Measurements from ENCODE around the gene CDC6. TPM values are rescaled to one million over a fixed set of nuclear protein-coding genes. Genes with fewer than 3 reads are reported as not detected.
"Not testable (repeated sequence)": the region's sequence is repeated elsewhere in the genome, so short reads cannot be mapped to it uniquely, and the experiment has no call there.

The CDC6 gene
- polyA plus RNA-seq, 1 donor, result 32.9 TPM

DNA sequence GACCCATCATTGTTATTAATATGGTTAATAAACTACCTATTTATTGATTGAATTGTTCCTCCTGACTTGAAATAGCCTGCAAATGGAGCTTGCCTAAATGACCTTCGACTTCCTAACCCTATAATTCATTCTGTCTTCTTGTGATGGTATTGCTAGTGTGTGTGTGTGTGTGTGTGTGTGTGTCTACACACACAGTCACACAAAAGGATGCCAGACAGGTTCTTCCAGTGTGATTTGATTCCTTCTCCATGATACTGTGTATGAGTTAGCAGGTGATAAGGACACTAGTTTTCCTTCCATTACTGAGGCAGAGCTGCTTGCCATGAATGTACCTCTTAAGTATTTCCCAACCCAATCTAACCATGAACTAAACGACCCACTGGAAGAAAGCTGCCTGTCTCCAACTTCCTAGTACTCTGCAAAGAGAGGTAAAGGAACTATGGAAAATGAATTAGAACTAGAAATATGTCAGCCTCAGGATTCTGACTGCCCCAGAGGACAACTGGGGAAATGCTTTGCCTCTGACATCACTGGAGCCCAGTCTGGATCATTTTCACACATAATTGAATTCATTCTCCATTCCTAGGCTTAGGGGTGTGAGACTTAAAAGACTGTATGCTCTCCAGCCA lies 3.5 kb upstream of the CDC6 start:
- DNase-seq, result no peak

DNA sequence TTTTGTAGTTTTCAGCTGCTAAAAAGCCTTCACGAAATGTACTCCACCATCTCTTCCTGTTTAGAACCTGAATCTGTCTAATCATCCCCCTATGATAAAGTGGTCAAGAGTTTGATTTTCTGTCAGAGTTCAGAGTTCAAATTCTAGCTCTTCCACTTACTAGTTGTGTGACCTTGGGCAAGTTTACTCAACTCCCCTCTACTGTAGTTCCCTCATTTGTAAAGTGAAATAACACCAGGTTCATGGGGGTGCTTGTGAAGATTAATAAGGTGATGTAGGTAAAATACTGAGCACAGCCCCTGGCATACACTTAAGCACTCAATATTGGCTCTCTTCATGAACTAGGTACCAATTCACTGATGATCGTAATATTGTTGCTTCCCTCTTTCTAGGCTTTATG lies 1.2 kb upstream of the CDC6 start:
- no peak for DNase-seq

DNA sequence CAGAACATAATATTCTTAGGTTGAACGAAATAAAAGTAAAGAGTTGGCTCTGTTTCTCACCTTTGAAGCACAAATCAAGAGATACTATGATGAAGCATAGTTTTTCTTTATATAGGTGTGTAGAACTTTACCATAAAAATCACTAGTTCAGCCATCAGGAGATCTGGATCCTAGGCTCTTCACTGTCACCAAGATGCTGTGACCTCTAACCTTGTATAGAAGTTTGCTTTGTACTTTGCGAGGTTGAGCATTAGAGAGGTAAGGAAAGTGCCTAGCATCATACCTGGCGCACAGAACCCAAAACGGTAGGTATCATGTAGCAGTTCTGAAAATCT lies 553 bp upstream of the CDC6 start:
- DNase-seq, result no peak

DNA sequence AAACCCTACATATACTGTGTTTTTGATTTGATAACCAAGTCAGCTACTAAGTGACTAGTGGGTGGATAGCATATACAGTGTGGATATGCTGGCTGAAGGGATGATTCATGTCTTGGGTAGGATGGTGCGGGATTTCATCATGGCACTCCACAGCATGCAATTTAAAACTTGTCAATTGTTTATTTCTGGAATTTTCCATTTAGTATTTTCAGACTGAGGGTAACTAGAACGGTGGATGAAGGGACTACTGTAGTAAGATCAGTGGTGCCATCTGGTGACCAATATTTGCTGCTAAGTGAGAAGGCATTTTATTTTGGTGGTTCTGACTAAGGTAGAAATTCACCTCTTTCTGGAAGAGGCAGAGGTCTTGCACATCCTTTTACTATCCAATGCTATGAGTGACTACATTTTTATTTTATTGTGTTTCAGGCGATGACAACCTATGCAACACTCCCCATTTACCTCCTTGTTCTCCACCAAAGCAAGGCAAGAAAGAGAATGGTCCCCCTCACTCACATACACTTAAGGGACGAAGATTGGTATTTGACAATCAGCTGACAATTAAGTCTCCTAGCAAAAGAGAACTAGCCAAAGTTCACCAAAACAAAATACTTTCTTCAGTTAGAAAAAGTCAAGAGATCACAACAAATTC lies 3.1 kb downstream of the CDC6 start:
- DNase-seq, result no peak

DNA sequence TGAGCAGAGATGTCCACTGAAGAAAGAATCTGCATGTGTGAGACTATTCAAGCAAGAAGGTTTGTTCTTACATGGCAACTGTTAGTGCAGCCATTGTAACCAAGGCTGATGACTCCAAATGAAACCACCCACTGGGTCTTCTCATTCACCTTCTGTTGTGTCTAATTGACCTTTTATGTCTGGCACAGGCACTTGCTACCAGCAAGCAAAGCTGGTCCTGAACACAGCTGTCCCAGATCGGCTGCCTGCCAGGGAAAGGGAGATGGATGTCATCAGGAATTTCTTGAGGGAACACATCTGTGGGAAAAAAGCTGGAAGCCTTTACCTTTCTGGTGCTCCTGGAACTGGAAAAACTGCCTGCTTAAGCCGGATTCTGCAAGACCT lies 3.6 kb downstream of the CDC6 start:
- no peak for DNase-seq

- DNase-seq, result no peak
Measured at GRCh38 chr17:40293363-40293762, 5.7 kb downstream of the CDC6 start.

- no peak for DNase-seq
Measured at GRCh38 chr17:40295488-40296436, 8.1 kb downstream of the CDC6 start.

GRCh38 chr17:40297511-40297910 lies 9.8 kb downstream of the CDC6 start:
- DNase-seq, result no peak

- no peak for DNase-seq
Measured at GRCh38 chr17:40298726-40299125, 11.0 kb downstream of the CDC6 start.

DNA sequence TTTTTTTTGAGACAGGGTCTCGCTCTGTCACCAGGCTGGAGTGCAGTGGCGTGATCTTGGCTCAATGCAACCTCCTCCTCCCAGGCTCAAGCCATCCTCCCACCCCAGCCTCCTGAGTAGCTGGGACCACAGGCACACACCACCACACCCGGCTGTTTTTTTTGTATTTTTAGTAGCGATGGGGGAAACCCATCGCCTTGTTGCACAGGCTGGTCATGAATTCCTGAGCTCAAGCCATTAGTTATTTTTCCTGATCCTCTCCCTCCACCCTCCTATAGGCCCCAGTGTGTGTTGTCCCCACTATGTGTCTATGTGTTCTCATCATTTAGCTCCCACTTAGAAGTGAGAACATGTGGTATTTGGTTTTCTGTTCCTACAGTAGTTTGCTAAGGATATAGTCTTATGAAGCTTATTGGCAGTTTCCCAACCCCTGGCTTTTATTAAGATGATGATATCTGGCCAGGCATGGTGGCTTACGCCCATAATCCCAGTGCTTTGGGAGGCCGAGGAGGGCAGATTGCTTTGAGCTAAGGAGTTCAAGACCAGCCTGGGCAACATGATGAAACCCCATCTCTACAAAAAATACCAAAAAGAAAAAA lies 11.6 kb downstream of the CDC6 start:
- not testable (repeated sequence) for DNase-seq

DNA sequence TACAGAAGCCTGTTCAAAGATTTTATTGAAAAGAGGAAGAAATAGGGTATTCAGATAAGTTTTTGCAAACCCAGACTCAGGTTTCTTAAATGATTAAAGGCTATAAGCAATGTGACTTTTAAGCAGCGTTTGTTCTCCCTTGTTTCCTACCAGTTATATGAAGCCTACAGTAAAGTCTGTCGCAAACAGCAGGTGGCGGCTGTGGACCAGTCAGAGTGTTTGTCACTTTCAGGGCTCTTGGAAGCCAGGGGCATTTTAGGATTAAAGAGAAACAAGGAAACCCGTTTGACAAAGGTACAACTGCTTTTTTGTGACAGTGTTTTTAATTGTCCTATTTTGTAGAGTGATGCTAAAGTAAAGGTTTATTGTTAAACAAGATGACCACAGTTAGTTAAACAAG lies 13.6 kb downstream of the CDC6 start:
- DNase-seq, result no peak

- peak; percentile 72 for DNase-seq
Measured at GRCh38 chr17:40303009-40303657, 15.5 kb downstream of the CDC6 start.

DNA sequence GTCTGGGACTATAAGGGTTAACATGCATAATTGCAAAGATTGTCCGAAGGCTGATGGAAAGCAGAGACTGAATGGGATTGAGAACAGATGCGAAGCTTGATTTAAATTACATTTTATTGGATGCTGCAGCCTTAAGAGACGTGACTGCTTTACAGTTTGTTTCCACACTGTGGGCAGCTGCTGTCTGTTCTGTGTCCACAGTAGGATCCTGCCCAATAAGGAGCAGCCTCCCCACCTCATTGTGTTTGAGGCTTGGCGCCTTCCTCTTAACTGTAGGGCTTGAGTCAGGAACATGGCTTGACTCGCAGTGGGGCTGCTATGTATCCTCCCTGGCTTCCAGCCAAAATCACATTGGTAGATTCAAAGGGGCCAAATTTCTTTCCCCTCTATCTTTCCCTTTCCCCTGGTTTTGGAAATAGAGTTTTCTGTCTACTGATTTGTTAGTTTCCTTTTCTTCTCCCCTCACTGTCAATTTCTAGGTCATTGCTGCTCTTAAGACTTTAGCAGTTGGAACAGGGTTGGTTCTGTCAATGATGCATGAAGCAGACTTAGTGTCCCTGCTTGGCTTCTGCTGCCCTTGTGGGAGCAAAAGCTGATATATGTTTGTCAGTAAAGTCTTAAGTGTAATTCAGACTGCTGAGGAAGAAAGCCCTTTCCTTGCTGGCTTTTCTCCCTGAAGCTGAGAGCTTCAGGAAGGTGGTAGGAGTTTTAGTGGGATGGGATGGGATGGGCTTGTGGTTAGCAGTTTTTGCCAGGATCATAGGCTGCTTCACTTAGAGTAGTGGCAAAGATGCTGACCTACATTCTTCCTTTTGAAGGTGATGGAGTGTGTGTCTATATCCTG lies 16.3 kb downstream of the CDC6 start:
- DNase-seq, result no peak

DNA sequence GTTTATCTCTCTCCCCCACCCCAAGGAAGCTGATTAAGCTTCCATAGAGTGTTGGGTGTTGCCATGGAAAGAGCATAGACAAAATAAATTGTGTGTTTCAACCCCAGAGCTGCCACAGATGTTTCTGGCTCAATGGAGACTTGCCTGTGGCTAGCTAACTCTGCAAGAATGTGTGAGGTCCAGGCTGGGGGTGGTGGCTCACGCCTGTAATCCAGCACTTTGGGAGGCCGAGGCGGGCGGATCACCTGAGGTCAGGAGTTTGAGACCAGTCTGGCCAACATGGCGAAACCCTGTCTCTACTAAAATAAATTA lies 16.8 kb downstream of the CDC6 start:
- not testable (repeated sequence) for DNase-seq

GRCh38 chr17:40304866-40305265 lies 17.2 kb downstream of the CDC6 start:
- DNase-seq, result not testable (repeated sequence)

- no peak for DNase-seq
Measured at GRCh38 chr17:40306395-40306794, 18.7 kb downstream of the CDC6 start.

- DNase-seq, result no peak
Measured at GRCh38 chr17:40307001-40307730, 19.5 kb downstream of the CDC6 start.

DNA sequence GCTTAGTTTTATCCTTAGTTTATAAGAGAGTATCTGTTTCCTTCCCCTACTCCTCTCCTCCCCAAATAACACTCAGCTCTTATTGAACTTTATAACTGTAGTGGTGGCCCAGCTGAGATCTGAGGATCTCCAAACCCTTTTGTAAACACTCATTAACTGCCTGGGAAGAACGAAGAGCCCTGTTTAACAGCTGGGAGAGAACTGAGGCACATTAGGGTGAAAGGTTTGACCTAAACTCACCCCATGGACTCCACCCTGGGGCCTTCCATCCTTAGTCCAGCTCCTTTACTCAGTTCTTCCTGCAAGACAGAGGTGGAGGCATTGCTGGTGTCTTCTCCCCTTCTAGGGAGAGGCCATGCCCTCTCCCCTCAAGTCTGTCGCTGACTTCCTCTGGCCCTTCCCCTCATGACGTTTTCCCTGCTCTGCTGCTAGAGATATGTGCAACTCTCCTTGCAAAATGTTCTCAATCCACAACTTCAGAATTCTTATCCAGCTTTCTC lies 20.1 kb downstream of the CDC6 start:
- DNase-seq, result no peak

GRCh38 chr17:40309031-40309948 lies 21.6 kb downstream of the CDC6 start, which contains the start of gene RARA:
TSS of gene RARA (plus strand) at chr17:40309180. CDS start at chr17:40331219, 22,039 bp downstream.
- peak; percentile 57 for DNase-seq

All from left kidney (tissue), 2 donors.